Natural killer cell treated with Interleukin-12 subunit alpha and Interleukin-12 subunit beta and Interleukin-15 and Interleukin-18, amount 100 ng/mL, for 72 hours (primary cell): ENCODE results near the gene SCP2. TPM values are rescaled to one million over a fixed set of nuclear protein-coding genes. Genes with fewer than 3 reads are reported as not detected.
A peak's percentile ranks its signal among the peaks of the same experiment; 100 is the strongest.

ENCODE experiments used
- ATAC-seq, 2 donors: fragments of 150-1000 bp; cut with Tn5 transposase in 1 of 2; sonication (Bioruptor Pico), chemical (Tn5 transposase) in 1 of 2; 2 replicates each; pipeline ENCODE4 v1.10.0; 2021
- DNase-seq: peaks from one replicate; pipeline ENCODE4 v3.0.0; 2022; ENCODE audit warnings: low spot score
- H3K27ac Mint-ChIP-seq, 2 donors: 1 replicate in 1 of 2; 2 replicates in 1 of 2; pipeline ENCODE4 v1.8.0; 2022; ENCODE audit warnings: mixed read lengths in 2 of 2, mild to moderate bottlenecking in 1 of 2, moderate library complexity in 1 of 2
- H3K27me3 Mint-ChIP-seq, 2 donors: 1 replicate in 1 of 2; 2 replicates in 1 of 2; pipeline ENCODE4 v1.8.0; 2022; ENCODE audit warnings: mixed read lengths in 2 of 2
- H3K36me3 Mint-ChIP-seq: one replicate; pipeline ENCODE4 v1.8.0; 2022; ENCODE audit warnings: mixed read lengths
- H3K4me1 Mint-ChIP-seq, 2 donors: 1 replicate in 1 of 2; 2 replicates in 1 of 2; pipeline ENCODE4 v1.8.0; 2022; ENCODE audit warnings: low read depth in 2 of 2, mixed read lengths in 2 of 2, mild to moderate bottlenecking in 1 of 2
- H3K4me3 Mint-ChIP-seq: one replicate; pipeline ENCODE4 v1.8.0; 2022; ENCODE audit warnings: mixed read lengths
- H3K9me3 Mint-ChIP-seq: 2 replicates; pipeline ENCODE4 v1.8.0; 2022; ENCODE audit warnings: mixed read lengths
- total RNA-seq, 2 donors: library from RNA; stranded (reverse); gene quantifications; one replicate each; pipeline ENCODE4 v1.2.3, GENCODE V29; 2022

Gene SCP2
- total RNA-seq, 2 donors from 2014 or later: 75.1 to 86.8 TPM

DNA sequence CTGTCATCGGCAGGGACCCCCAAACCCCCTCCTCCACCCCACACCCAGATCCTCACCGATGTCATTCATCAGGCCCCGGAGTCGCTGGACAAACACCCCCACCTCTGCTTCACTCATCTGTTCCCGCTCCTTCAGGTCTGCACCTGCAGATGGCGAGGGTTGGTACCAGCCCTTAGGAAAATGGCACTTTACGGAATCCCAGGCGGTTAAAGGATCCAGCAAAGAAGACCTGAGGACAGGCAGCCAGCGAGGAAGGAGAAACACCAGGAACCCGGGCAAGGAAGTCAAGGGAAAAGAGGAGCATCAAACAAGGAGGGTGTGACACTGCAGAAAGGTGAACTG lies 19.3 kb upstream of the SCP2 start:
- DNase-seq (no peak), ATAC-seq (no peak)
- Mint-ChIP-seq H3K27me3 (no peaks in the 10 kb centered on the region), H3K27ac (no peak overlapping the region), H3K9me3 (no peaks in the 10 kb centered on the region), H3K4me3 (no peak overlapping the region), H3K4me1 (peaks cover 0 to 2% of the 10 kb centered on the region in 2 donors), H3K36me3 (no peaks in the 10 kb centered on the region)

DNA sequence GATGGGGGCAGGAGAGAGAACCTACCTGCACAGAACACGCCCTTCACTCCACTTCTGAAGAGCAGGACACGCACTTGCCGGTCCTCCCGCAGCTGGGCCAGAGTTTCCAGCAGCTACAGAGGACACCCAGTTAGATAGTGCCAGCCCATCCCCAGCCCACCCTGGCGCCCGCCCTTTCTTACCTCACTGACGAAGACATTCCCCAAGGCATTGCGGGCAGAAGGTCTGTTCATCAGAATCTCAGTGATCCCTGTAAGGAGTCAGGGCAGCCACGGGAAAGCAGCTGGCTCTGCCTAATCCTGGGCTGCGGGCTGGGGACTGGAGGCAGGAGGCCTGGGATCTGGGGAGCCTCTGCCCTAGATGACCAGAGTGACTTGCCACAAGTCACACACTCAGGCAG lies 15.5 kb upstream of the SCP2 start:
- ATAC-seq: no peak
- H3K4me3 Mint-ChIP-seq: no peak overlapping the region

GRCh38 chr1:52913014-52913413 lies 14.1 kb upstream of the SCP2 start:
- no peaks in the 10 kb centered on the region for H3K36me3 Mint-ChIP-seq
- no peak overlapping the region for H3K27ac Mint-ChIP-seq
- no peak overlapping the region for H3K4me3 Mint-ChIP-seq
- no peaks in the 10 kb centered on the region for H3K9me3 Mint-ChIP-seq
- DNase-seq (no peak), ATAC-seq (no peak)
- no peaks in the 10 kb centered on the region for H3K4me1 Mint-ChIP-seq
- no peaks in the 10 kb centered on the region for H3K27me3 Mint-ChIP-seq

More for the DNA sequence above, 15.5 kb upstream of the SCP2 start:
- DNase-seq: no peak
- Mint-ChIP-seq H3K4me1 (no peaks in the 10 kb centered on the region), H3K36me3 (no peaks in the 10 kb centered on the region), H3K27ac (no peak overlapping the region), H3K27me3 (no peaks in the 10 kb centered on the region), H3K9me3 (no peaks in the 10 kb centered on the region)

GRCh38 chr1:52913537-52913936 lies 13.5 kb upstream of the SCP2 start:
- Mint-ChIP-seq H3K4me3 (no peak overlapping the region), H3K36me3 (no peaks in the 10 kb centered on the region), H3K27me3 (no peaks in the 10 kb centered on the region), H3K9me3 (no peaks in the 10 kb centered on the region), H3K4me1 (no peaks in the 10 kb centered on the region), H3K27ac (no peak overlapping the region)
- peak in 1 of 2 donors; percentile 40 for ATAC-seq
- no peak for DNase-seq

- ATAC-seq (no peak), DNase-seq (no peak)
- Mint-ChIP-seq H3K27me3 (no peaks in the 10 kb centered on the region), H3K27ac (no peak overlapping the region), H3K9me3 (no peaks in the 10 kb centered on the region), H3K4me1 (peaks cover 6 to 7% of the 10 kb centered on the region in 2 donors), H3K36me3 (no peaks in the 10 kb centered on the region), H3K4me3 (no peak overlapping the region)
Observed at GRCh38 chr1:52914463-52914862, 12.6 kb upstream of the SCP2 start.

GRCh38 chr1:52915211-52915854 lies 11.7 kb upstream of the SCP2 start:
- DNase-seq (no peak), ATAC-seq (no peak)
- Mint-ChIP-seq H3K36me3 (no peaks in the 10 kb centered on the region), H3K27me3 (no peaks in the 10 kb centered on the region), H3K9me3 (no peaks in the 10 kb centered on the region), H3K4me3 (no peak overlapping the region), H3K27ac (no peak overlapping the region), H3K4me1 (peaks cover 15% of the 10 kb centered on the region in 2 donors)

DNA sequence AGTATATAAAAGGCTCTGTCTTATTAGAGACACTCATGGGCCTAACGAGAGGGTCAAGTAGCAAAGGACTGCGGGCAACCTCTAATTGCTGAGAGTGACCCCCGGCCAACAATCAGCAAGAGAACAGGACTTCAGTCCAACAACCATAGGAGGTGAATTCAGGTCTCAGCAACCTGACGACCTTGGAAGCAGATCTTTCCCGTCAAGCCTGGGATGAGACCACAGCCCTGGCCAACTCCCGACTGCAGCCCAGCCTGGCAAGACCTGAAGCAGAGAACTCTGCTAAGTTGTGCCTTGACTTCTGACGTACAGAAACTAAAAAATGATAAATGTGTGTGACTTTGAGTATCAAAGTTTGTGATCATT lies 11.2 kb upstream of the SCP2 start:
- ATAC-seq (no peak), DNase-seq (no peak)
- Mint-ChIP-seq H3K36me3 (no peaks in the 10 kb centered on the region), H3K4me3 (no peak overlapping the region), H3K9me3 (no peaks in the 10 kb centered on the region), H3K27me3 (no peaks in the 10 kb centered on the region), H3K4me1 (peaks cover 16 to 21% of the 10 kb centered on the region in 2 donors), H3K27ac (no peak overlapping the region)

DNA sequence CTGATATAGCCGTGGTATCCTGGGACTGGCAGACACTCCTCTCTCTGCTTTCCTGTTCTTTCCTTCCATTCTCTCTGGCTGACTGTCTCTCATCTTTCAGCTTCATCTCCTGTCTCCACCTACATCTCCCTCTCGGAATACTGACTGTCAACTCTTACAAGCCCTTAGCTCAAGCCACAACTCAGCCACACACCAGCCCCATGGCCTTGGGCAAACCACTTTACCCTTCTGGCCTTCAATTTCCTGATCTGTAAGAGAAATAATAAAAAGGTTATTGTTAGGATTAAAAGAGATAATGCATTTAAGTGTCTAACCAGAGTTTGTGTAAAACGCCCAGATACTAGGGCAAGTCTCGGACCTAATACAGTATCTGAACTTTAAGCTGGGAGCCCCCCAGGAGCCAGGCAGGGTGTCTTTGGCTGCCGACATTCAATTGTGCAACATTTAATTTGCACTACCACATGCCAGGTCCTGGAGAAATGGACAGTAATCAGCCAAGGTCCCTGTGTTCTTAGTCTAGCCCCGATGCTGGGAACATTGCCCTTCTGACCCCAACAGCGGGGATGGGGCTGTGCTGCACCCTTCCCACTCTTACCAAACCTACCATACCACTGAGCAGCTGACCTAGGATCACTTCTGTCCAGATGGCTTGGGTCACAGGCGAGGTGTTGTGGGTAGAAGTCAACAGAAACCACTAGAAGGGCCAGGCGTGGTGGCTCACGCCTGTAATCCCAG lies 10.7 kb upstream of the SCP2 start:
- H3K4me3 Mint-ChIP-seq: no peak overlapping the region
- H3K27ac Mint-ChIP-seq: no peak overlapping the region
- no peaks in the 10 kb centered on the region for H3K9me3 Mint-ChIP-seq
- no peaks in the 10 kb centered on the region for H3K27me3 Mint-ChIP-seq
- H3K36me3 Mint-ChIP-seq: no peaks in the 10 kb centered on the region
- H3K4me1 Mint-ChIP-seq: peaks cover 16 to 21% of the 10 kb centered on the region in 2 donors
- DNase-seq (no peak), ATAC-seq (no peak)

GRCh38 chr1:52917156-52917555 lies 9.9 kb upstream of the SCP2 start:
- Mint-ChIP-seq H3K4me3 (no peak overlapping the region), H3K27me3 (no peaks in the 10 kb centered on the region), H3K27ac (no peak overlapping the region), H3K4me1 (peaks cover 18 to 21% of the 10 kb centered on the region in 2 donors), H3K9me3 (no peaks in the 10 kb centered on the region), H3K36me3 (no peaks in the 10 kb centered on the region)
- ATAC-seq: no peak
- DNase-seq: no peak

- DNase-seq: no peak
- Mint-ChIP-seq H3K9me3 (no peaks in the 10 kb centered on the region), H3K4me3 (no peak overlapping the region), H3K27ac (no peak overlapping the region), H3K36me3 (no peaks in the 10 kb centered on the region), H3K27me3 (no peaks in the 10 kb centered on the region), H3K4me1 (peaks cover 18 to 21% of the 10 kb centered on the region in 2 donors)
- ATAC-seq: no peak
Observed at GRCh38 chr1:52917581-52917980, 9.5 kb upstream of the SCP2 start.

DNA sequence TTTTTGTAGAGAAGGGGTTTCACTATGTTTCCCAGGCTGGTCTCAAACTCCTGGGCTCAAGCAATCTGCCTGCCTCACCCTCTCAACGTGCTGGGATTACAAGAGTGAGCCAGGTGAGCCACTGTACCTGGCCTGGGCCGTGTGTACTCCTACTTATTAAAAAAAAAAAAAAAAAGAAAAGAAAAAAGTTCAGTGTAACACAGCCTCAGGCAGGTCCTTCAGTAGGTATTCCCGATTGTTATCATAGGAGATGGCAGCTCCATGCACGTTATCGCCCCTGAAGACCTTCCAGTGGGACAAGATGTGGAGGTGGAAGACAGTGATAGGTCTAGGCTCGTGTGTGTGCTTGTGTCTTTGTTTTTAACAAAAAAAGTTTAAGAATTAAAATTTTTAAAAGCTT lies 8.9 kb upstream of the SCP2 start:
- DNase-seq (no peak), ATAC-seq (no peak)
- Mint-ChIP-seq H3K27me3 (no peaks in the 10 kb centered on the region), H3K27ac (no peak overlapping the region), H3K4me1 (peaks cover 18 to 21% of the 10 kb centered on the region in 2 donors), H3K9me3 (no peaks in the 10 kb centered on the region), H3K36me3 (no peaks in the 10 kb centered on the region), H3K4me3 (no peak overlapping the region)

DNA sequence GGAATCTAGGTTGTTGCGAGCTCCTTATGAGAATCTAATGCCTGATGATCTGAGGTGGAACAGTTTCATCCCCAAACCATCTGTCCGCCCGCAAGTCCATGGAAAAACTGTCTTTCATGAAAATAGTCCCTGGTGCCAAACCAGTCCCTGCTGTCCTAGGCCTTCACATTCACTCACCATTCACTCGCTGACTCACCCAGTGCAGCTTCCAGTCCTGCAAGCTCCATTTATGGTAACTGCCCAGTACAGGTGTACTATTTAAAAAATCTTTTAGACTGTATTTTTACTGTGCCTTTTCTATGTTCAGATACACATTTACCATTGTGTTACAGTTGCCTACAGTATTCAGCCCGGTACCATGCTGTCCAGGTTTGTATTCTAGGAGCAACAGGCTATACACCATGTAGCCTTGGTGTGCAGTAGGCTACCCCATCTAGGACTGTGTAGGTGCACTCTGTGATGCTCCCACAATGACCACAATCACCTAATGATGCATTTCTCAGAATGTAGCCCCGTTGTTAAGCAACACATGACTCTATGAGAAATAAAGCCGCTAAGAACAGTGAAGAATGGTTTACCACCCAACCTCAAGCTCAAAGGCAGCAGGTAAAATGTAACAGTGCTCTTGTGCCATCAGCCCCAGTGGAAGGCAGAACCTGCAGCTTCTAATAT lies 7.9 kb upstream of the SCP2 start:
- peak overlapping the region in 1 of 2 donors; percentile 52 for H3K27ac Mint-ChIP-seq
- no peaks in the 10 kb centered on the region for H3K27me3 Mint-ChIP-seq
- DNase-seq: no peak
- peaks cover 18 to 21% of the 10 kb centered on the region in 2 donors for H3K4me1 Mint-ChIP-seq
- H3K4me3 Mint-ChIP-seq: peak overlapping the region; percentile 58
- H3K36me3 Mint-ChIP-seq: no peaks in the 10 kb centered on the region
- peak in 1 of 2 donors; percentile 41 for ATAC-seq
- H3K9me3 Mint-ChIP-seq: no peaks in the 10 kb centered on the region

GRCh38 chr1:52919723-52920483 lies 7.2 kb upstream of the SCP2 start:
- no peak for ATAC-seq
- peaks cover 18 to 21% of the 10 kb centered on the region in 2 donors for H3K4me1 Mint-ChIP-seq
- peak overlapping the region; percentile 58 for H3K4me3 Mint-ChIP-seq
- H3K27ac Mint-ChIP-seq: peak overlapping the region; percentile 52 to 66
- DNase-seq: no peak
- H3K27me3 Mint-ChIP-seq: no peaks in the 10 kb centered on the region
- H3K36me3 Mint-ChIP-seq: no peaks in the 10 kb centered on the region
- no peaks in the 10 kb centered on the region for H3K9me3 Mint-ChIP-seq
